ENCODE results near the gene ARID3C.

The ARID3C gene

DNA sequence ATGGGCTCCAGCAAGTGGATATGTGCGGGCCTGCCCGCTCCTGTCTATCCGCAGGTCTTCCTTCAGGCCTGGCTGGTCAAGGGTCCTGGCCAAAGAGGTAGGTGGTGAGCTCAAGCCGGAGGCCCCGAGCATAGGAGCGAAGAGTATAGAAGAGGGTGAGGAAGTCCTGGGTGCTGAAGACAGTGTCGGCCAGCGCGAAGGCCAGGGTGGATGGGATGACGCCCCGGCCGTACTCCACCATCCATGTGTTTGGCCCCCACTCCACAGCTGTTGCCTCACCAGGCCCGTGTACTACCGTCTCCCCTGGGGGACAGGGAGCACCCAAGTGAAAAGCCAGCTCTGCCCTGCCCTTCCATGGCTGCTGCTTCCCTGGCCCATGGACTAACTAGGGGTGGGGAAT lies 6.7 kb upstream of the ARID3C start:
- Histone ChIP-seq H3K4me3 (ENCODE audit: low read depth in 1 of 2, low read length in 1 of 2) (no peak overlapping the region), H3K27ac (no peak overlapping the region), H3K27me3 (peaks cover 26% of the 10 kb centered on the region), H3K36me3 (no peaks in the 10 kb centered on the region), H3K9me3 (no peaks in the 10 kb centered on the region), H3K4me1 (ENCODE audit: control insufficient read depth in 1 of 2, insufficient read depth in 1 of 2, low read depth in 1 of 2, low read length in 1 of 2) (peaks cover 17 to 19% of the 10 kb centered on the region in 2 experiments)
- TF ChIP-seq, protein P1, sequence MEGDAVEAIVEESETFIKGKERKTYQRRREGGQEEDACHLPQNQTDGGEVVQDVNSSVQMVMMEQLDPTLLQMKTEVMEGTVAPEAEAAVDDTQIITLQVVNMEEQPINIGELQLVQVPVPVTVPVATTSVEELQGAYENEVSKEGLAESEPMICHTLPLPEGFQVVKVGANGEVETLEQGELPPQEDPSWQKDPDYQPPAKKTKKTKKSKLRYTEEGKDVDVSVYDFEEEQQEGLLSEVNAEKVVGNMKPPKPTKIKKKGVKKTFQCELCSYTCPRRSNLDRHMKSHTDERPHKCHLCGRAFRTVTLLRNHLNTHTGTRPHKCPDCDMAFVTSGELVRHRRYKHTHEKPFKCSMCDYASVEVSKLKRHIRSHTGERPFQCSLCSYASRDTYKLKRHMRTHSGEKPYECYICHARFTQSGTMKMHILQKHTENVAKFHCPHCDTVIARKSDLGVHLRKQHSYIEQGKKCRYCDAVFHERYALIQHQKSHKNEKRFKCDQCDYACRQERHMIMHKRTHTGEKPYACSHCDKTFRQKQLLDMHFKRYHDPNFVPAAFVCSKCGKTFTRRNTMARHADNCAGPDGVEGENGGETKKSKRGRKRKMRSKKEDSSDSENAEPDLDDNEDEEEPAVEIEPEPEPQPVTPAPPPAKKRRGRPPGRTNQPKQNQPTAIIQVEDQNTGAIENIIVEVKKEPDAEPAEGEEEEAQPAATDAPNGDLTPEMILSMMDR (IDR thresholded peaks at IDR 0.05), result no peak

DNA sequence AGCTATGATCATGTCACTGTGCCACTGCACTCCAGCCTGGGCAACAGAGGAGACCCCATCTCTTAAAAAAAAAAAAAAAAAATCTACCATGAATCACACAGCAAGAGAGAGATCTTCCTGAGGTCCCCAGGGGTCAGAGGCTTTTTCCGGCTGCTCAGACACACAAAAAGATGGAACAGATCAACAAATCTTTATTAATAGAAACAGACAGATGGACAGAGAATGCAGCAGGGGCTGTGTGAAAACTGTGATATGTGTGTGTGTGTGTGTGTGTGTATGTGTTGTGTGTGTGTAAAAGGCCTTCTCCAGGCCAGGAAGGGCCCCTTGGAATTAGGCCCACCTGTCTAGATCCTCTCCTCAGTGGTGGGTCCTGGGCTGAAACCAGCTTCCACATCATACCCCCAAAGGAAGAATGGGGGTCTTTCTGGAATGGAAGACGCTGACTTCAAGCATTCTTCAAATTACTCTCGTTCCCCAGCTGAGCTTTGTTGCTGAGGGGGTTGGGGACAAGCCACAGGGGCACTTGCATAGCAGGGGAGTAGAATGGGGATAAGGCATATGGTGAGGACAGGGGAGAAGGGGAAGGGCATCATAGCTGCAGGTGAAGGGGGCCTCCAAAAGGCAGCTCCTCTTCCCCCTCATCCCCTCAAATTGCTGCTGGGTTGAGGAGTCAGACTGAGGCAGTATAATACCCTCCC lies 5.8 kb upstream of the ARID3C start:
- no peak overlapping the region for H3K4me3 ChIP-seq (ENCODE audit: low read depth in 1 of 2, low read length in 1 of 2)
- H3K36me3 ChIP-seq, result no peaks in the 10 kb centered on the region
- no peak overlapping the region for H3K27ac ChIP-seq
- TF ChIP-seq, protein P1 (IDR thresholded peaks at IDR 0.05), result no peak
- peaks cover 35% of the 10 kb centered on the region for H3K27me3 ChIP-seq
- peaks cover 17 to 19% of the 10 kb centered on the region in 2 experiments for H3K4me1 ChIP-seq (ENCODE audit: control insufficient read depth in 1 of 2, insufficient read depth in 1 of 2, low read depth in 1 of 2, low read length in 1 of 2)
- no peaks in the 10 kb centered on the region for H3K9me3 ChIP-seq

DNA sequence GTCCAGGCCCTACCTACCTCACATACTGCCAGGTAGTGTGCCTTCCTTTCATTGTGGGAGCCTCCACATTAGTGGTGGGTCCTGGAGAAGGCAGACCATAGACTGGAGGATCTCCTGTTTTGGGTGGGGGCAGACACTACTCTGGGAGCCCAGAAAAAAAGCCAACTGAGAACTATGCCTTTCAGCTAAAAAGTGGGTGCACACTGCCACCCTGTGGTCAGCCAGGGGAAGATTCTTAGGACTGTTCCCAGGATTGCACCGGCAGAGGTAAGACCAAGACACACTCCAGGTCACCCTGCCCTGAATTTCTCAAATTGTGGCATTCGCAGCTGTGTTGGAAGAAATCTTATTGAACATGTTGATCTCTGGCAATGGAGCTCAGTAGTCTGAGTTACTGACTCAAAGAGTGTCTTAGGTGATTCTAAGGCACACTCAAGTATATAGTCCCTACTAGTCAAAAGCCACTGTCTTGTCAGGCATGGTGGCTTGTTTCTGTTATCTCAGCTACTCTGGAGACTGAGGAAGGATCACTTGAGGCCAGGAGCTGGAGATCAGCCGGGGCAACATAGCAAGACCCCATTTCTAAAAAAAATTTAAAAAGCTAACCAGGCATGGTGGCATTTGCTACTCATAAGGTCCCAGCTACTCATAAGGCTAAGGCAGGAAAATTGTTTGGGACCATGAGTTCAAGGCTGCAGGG lies 5.1 kb upstream of the ARID3C start:
- no peak overlapping the region for H3K27ac ChIP-seq
- no peaks in the 10 kb centered on the region for H3K36me3 ChIP-seq
- H3K4me1 ChIP-seq (ENCODE audit: control insufficient read depth in 1 of 2, insufficient read depth in 1 of 2, low read depth in 1 of 2, low read length in 1 of 2), result peaks cover 17 to 23% of the 10 kb centered on the region in 2 experiments
- H3K4me3 ChIP-seq (ENCODE audit: low read depth in 1 of 2, low read length in 1 of 2), result no peak overlapping the region
- no peaks in the 10 kb centered on the region for H3K9me3 ChIP-seq
- H3K27me3 ChIP-seq, result peaks cover 42% of the 10 kb centered on the region
- TF ChIP-seq, protein P1 (IDR thresholded peaks at IDR 0.05), result peak; percentile 88

DNA sequence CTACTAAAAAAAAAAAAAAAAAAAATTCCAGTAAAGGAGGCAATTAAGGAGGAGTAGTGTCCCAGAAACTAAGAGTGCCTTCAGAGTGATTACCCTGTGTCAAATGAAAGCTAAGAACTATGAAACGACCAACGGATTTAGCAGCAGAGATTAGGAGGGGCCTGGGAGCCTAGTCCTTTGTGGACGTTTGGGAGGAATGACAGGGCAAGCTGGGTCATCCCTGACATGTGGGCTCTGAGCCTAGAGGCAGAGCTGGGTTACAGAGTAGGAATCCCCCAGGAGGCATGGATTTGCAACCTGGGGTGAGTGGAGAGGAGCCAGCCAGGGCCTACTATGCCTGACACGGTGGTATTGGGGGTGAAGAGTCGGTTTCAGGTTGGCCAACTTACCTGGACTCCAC lies 4.3 kb upstream of the ARID3C start:
- H3K9me3 ChIP-seq, result no peaks in the 10 kb centered on the region
- H3K36me3 ChIP-seq, result no peaks in the 10 kb centered on the region
- TF ChIP-seq, protein P1 (IDR thresholded peaks at IDR 0.05), result no peak
- no peak overlapping the region for H3K4me3 ChIP-seq (ENCODE audit: low read depth in 1 of 2, low read length in 1 of 2)
- peaks cover 50% of the 10 kb centered on the region for H3K27me3 ChIP-seq
- H3K27ac ChIP-seq, result no peak overlapping the region
- peaks cover 18 to 25% of the 10 kb centered on the region in 2 experiments for H3K4me1 ChIP-seq (ENCODE audit: control insufficient read depth in 1 of 2, insufficient read depth in 1 of 2, low read depth in 1 of 2, low read length in 1 of 2)

DNA sequence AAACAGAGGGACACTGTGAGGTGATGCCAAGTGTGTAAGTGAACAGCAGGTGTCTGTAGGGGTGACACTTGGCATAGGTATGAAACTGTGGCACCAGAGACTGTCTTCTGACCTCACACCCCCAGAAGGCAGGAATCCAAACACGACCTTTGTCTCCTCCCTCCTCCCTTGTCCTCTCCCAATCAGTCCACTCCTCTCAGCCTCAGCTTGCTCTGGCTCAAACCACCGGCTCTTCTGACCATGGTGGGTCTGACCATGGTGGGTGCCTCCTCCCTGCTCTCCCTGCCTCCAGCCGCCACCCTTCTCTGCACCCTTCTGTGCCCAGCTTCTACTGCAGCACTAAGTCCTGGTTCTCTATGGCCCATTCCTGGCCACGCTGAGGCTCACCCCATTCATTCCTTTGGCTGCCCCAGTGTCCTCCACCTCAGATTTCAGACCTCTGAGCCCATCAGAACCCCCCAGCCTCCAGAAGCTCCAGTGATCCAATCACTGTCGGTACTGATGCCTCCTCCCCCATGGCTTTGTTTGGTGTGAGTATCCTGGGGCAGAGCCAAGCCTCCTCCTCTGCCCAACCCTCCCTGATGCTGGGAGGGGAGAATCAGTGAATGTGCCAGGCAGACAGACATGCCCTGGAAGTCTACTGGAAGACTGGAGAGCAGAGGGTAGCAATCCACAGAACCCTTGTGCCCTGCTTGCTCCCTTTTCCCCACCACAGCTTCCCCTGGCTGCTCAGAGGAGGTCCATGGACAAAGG lies 1.7 kb upstream of the ARID3C start:
- H3K27me3 ChIP-seq, result peaks cover 72% of the 10 kb centered on the region
- no peaks in the 10 kb centered on the region for H3K36me3 ChIP-seq
- H3K4me1 ChIP-seq (ENCODE audit: control insufficient read depth in 1 of 2, insufficient read depth in 1 of 2, low read depth in 1 of 2, low read length in 1 of 2), result peaks cover 5 to 10% of the 10 kb centered on the region in 2 experiments

More for the DNA sequence above, 1.7 kb upstream of the ARID3C start:
- no peaks in the 10 kb centered on the region for H3K9me3 ChIP-seq
- no peak overlapping the region for H3K27ac ChIP-seq
- TF ChIP-seq, protein P1 (IDR thresholded peaks at IDR 0.05), result no peak
- H3K4me3 ChIP-seq (ENCODE audit: low read depth in 1 of 2, low read length in 1 of 2), result no peak overlapping the region
